OCI-LY1 (cell line): ENCODE results near the gene PEX10.

Experiments
- H2AFZ ChIP-seq: fragments of 200-600 bp; sonication (generic), shearing (Covaris generic); 2 replicates; pipeline ENCODE4 v1.6.0; 2014; ENCODE audit warnings: antibody characterized with exemption, mild to moderate bottlenecking, low read length
- H3F3A ChIP-seq: fragments of 200-600 bp; sonication (generic), shearing (Covaris generic); 2 replicates; pipeline ENCODE4 v1.6.0; 2014; ENCODE audit warnings: mild to moderate bottlenecking, antibody characterized with exemption, low read length, moderate library complexity; ENCODE audit not compliant: insufficient read depth
- H3K27ac ChIP-seq: fragments of 200-600 bp; sonication (generic); 2 replicates; pipeline ENCODE4 v1.5.1; 2014; ENCODE audit warnings: low read length, mixed run types, mild to moderate bottlenecking, low read depth; ENCODE audit not compliant: poor library complexity, severe bottlenecking
- H3K27me3 ChIP-seq: fragments of 200-600 bp; sonication (generic); 2 replicates; pipeline ENCODE4 v1.6.0; 2014; ENCODE audit warnings: antibody characterized with exemption, mild to moderate bottlenecking, low read length, moderate library complexity; ENCODE audit not compliant: insufficient read depth
- H3K36me3 ChIP-seq: fragments of 200-600 bp; sonication (generic); 2 replicates; pipeline ENCODE4 v1.6.1; 2014; ENCODE audit warnings: mild to moderate bottlenecking, antibody characterized with exemption, low read length, moderate library complexity, mixed read lengths; ENCODE audit not compliant: insufficient read depth
- H3K4me1 ChIP-seq: fragments of 200-600 bp; sonication (generic); 2 replicates; pipeline ENCODE4 v1.5.1; 2014; ENCODE audit warnings: mild to moderate bottlenecking, low read length, moderate library complexity; ENCODE audit not compliant: insufficient read depth, severe bottlenecking
- H3K4me2 ChIP-seq: fragments of 200-600 bp; sonication (generic), shearing (Covaris generic); 2 replicates; pipeline ENCODE4 v1.6.1; 2014; ENCODE audit warnings: low read length
- H3K4me3 ChIP-seq: fragments of 200-600 bp; sonication (generic); 2 replicates; pipeline ENCODE4 v1.5.1; 2014; ENCODE audit warnings: low read length, low read depth, mild to moderate bottlenecking, mixed read lengths; ENCODE audit not compliant: poor library complexity, severe bottlenecking
- H3K79me2 ChIP-seq: fragments of 200-600 bp; shearing (Covaris generic); 2 replicates; pipeline ENCODE4 v1.6.1; 2016; ENCODE audit warnings: mixed run types, low read length, mixed read lengths; ENCODE audit not compliant: insufficient read depth
- H3K9ac ChIP-seq: fragments of 200-600 bp; sonication (generic), shearing (Covaris generic); 2 replicates; pipeline ENCODE4 v1.6.1; 2014; ENCODE audit warnings: mild to moderate bottlenecking, low read length, mixed read lengths
- H3K9me2 ChIP-seq: fragments of 200-600 bp; sonication (generic), shearing (Covaris generic); 2 replicates; pipeline ENCODE4 v1.6.1; 2014; ENCODE audit warnings: low read depth, mild to moderate bottlenecking, low read length, mixed read lengths
- H3K9me3 ChIP-seq: fragments of 200-600 bp; shearing (Covaris generic); 2 replicates; pipeline ENCODE4 v1.6.1; 2014; ENCODE audit warnings: low read length, mixed read lengths
- H4K20me1 ChIP-seq: fragments of 200-600 bp; sonication (generic), shearing (Covaris generic); 2 replicates; pipeline ENCODE4 v1.6.0; 2016; ENCODE audit warnings: mild to moderate bottlenecking, low read length; ENCODE audit not compliant: insufficient read depth
- CTCF ChIP-seq: fragments of 200-600 bp; sonication (generic), shearing (Covaris generic); IDR thresholded peaks from 2 replicates; pipeline ENCODE4 v1.5.1; 2017; ENCODE audit warnings: mild to moderate bottlenecking, antibody characterized with exemption, low read length, moderate library complexity, mixed read lengths
- EZH2 ChIP-seq: fragments of 200-600 bp; sonication (generic), shearing (Covaris generic); IDR thresholded peaks from 2 replicates; pipeline ENCODE4 v1.8.0; 2017; ENCODE audit warnings: borderline replicate concordance, mixed run types, mild to moderate bottlenecking, antibody characterized with exemption, low read length, moderate library complexity, mixed read lengths

PEX10 gene

DNA sequence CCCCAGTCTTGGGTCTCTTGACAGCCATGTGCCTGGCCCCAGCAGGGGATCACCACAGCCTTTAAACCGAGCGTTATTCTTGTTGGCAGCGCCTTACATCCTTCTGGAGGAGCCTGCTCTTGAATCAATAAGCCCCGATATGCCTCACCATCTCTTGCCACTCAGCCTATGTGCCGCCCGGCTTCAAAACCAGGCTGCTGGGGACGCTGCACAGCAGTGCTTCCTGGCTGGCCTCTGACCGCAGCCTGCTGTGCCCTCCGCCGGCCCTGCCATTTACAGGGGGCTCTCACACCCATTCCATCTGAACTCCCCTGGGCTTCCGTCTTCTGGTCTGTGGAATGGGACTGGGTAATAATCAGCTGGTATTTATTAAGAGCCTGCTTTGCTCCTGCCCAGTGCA lies 3.0 kb upstream of the PEX10 start:
- Histone ChIP-seq H3K4me2 (no peak overlapping the region; the same call in 1 of the 2 replicates), H3K9me3 (no peaks in the 10 kb centered on the region), H2AFZ (no peak overlapping the region), H3K27ac (no peak overlapping the region), H3F3A (no peaks in the 10 kb centered on the region), H3K36me3 (no peaks in the 10 kb centered on the region), H3K4me3 (no peak overlapping the region), H3K4me1 (peaks cover 37% of the 10 kb centered on the region), H3K27me3 (no peaks in the 10 kb centered on the region; the same call in 1 of the 2 replicates), H3K9me2 (no peaks in the 10 kb centered on the region), H3K79me2 (no peaks in the 10 kb centered on the region), H3K9ac (no peak overlapping the region), H4K20me1 (no peaks in the 10 kb centered on the region)
- TF ChIP-seq CTCF (no peak), EZH2 (no peak)

- peak overlapping the region; percentile 92 for H3K4me3 ChIP-seq
- no peaks in the 10 kb centered on the region for H3K9me3 ChIP-seq
- no peak overlapping the region for H3K27ac ChIP-seq
- H2AFZ ChIP-seq, result no peak overlapping the region
- H3K79me2 ChIP-seq, result no peaks in the 10 kb centered on the region
- H3K9me2 ChIP-seq, result no peaks in the 10 kb centered on the region
- peaks cover 37% of the 10 kb centered on the region for H3K4me1 ChIP-seq
- no peak overlapping the region; the same call in 1 of the 2 replicates for H3K9ac ChIP-seq
- TF ChIP-seq CTCF, result peak; percentile 91
- no peak for TF ChIP-seq EZH2
- H4K20me1 ChIP-seq, result no peaks in the 10 kb centered on the region
- no peaks in the 10 kb centered on the region; the same call in 1 of the 2 replicates for H3K27me3 ChIP-seq
- H3K4me2 ChIP-seq, result peak overlapping the region; percentile 85
- no peaks in the 10 kb centered on the region for H3F3A ChIP-seq
- no peaks in the 10 kb centered on the region for H3K36me3 ChIP-seq
Observed at GRCh38 chr1:2414297-2414958, 2.1 kb upstream of the PEX10 start.

GRCh38 chr1:2413495-2414296 lies 1.3 kb upstream of the PEX10 start:
- Histone ChIP-seq H3K4me1 (peaks cover 37% of the 10 kb centered on the region), H3K9me3 (no peaks in the 10 kb centered on the region), H2AFZ (no peak overlapping the region), H3K4me2 (peak overlapping the region; percentile 85), H3K4me3 (peak overlapping the region; percentile 92), H3K27ac (no peak overlapping the region), H3K9ac (peak overlapping the region; percentile 82), H4K20me1 (no peaks in the 10 kb centered on the region), H3F3A (no peaks in the 10 kb centered on the region), H3K9me2 (no peaks in the 10 kb centered on the region), H3K27me3 (no peaks in the 10 kb centered on the region; the same call in 1 of the 2 replicates), H3K79me2 (no peaks in the 10 kb centered on the region), H3K36me3 (peaks cover under 1% of the 10 kb centered on the region; the same call in 1 of the 2 replicates)
- no peak for TF ChIP-seq CTCF
- TF ChIP-seq EZH2, result no peak
